Fibroblast of skin of left quadriceps (primary cell): ENCODE results near the gene GHR.
"Not testable (repeated sequence)": the region's sequence is repeated elsewhere in the genome, so short reads cannot be mapped to it uniquely, and the experiment has no call there.

Experiments
- DNase-seq, 2 experiments: peaks; one replicate each; pipeline ENCODE4 v3.0.0-alpha.2; 2013; ENCODE audit warnings: low read depth in 2 of 2

The GHR gene

DNA sequence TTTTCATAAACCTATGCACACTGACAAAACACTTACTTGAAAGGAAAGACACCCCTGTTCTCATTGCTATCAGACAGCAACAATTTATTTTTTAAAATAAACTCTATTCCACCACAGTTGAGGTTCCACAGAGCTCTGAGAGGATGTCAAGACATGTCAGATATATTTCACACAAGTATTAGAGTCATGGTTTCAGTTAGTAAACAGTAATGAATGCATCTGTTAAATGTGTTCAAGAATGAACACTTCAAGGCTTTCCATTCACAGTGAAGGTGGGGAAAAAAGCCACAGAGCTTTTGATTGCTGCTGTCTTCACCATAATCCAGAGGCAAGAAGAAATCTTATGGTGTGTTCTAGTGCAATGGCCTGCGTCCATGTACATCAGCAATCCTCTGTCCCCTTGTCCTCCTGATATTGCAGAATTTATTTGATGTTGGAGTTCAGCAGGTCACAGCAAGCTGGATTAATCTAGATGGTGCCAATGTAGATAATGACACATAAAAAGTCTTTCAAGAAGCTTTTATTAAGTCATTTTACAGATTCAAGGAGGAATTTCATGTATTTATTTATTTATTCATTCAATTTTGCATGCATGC, 146.8 kb downstream of the GHR start:
- DNase-seq = no peak

DNA sequence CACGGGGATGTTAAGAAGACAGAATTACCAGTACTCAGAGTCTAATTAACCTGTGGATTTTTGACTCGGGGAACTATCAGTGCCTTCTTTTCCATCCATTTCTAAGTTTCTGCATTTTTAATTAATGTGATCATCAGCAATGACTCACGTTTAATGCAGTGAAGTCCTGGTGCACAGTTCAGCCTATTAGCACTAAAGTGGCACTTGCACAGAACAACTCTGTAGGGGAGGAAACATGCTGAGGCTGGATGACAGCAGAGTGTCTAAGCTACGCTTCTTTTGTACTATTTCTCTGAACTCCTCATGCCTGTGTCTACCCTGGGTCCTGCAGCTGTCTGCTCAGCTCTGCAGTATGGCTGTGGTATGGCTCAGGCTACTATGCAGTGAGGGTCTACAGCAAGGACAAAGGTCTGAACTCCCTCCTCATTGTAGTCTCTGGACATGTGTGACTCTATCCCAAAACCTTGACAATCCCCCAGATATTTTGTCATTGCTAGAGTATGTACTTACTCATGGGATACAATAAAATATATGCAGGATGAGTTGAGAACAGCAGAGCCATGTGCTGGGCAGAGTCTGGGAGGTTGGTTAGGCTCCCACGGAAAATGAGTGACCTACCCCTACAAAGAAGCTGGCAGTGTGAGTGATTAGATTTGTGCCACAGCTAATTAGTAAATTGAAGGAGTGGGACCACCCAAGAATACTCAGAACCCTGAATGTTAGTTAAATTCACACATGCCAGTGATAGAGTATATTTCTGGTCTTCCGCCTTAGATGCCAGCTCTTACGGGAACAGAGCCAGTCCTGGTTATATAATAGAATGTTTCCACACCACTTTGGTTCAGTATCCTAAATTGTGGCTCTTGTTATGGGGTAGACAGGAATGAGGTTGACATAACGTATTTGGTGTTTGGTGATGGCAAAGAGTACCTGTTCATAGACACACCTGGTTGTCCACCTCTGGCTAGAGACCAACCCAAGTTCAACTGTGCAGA, 148.0 kb downstream of the GHR start:
- no peak for DNase-seq

DNA sequence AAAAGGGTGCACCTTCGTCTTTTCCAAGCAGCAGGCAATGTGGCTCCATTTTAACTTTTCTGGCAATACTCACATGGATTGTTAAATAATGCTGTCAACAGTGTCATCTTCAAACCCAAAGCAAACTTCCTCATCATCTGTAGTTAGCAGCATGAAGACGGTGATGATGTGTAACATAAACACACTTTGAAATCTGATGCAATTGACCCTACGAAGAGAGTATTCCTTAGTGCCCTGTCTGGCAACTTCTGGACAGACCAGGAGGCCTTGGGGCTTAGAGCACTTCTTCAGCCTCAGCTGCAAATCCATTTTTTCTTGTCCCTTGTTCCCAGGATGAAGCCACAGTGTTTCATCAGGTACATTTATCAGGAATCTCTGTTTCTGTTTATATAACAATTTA, 149.1 kb downstream of the GHR start:
- DNase-seq = no peak

DNA sequence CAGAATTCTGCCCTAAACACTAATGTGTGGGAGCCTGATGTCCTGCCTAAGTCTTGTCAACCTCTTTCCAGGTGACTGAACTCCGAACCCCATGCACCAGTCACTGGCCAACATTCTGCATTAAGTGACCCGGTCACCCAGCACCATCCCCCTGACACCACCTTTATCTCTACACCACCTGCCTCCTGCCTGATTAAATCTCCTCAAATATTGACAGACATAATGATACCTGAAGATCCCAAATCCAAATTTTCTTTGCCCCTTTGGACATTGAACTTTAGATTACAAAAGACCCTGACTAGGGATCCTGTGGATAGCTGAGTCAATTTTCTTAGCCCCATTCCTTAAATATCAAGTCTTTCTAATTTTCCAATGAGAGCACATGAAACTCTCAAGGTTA, 150.1 kb downstream of the GHR start:
- DNase-seq = no peak

DNA sequence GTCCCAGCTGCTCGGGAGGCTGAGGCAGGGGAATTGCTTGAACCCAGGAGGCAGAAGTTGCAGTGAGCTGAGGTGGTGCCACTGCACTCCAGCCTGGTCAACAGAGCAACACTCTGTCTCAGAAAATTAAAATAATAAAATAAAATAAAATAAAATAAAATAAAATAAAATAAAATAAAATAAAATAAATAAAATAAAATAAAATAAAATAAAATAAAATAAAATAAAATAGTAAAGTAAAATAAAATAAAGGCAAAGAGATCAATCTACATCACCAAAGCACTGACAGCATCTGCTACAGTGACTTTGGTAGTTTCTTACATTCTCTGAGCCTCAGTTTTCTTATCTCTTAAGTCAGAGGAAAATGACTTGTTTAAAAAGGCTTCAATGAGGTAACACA, 152.7 kb downstream of the GHR start:
- DNase-seq = not testable (repeated sequence)

DNA sequence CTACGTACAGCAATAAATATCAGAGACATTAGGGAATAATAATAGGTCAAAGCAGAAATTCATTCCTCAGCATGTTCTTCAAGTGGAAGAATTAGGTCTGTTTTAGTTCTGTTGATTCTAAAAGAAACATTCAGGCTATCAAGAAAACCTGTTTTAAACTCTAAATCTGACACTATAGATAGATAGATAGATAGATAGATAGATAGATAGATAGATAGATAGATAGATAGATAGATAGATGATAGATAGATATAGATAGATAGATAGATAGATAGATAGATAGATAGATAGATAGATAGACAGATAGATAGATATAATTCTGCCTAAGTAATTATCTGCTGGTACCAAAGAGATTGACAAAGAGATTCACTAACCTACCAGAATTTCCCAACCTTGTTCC, 155.7 kb downstream of the GHR start:
- not testable (repeated sequence) for DNase-seq

DNA sequence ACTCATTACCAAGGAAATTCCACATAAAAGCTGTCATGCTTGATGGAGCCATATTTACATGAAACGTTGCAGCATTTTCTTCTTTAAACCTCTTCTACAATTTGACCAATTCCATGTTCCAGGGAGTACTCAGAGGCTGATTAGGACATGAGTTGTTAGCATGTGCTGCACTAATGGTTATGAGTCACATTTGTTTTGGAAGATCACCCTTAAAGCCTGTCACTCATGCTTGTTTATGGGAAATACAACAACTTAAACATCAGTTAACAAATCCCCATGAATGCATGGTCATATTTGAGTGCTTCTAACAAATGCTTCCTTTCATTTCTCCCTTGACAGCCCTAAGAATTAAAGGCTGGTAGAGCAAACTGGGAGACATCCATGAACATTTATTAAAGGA, 156.1 kb downstream of the GHR start:
- no peak for DNase-seq

DNA sequence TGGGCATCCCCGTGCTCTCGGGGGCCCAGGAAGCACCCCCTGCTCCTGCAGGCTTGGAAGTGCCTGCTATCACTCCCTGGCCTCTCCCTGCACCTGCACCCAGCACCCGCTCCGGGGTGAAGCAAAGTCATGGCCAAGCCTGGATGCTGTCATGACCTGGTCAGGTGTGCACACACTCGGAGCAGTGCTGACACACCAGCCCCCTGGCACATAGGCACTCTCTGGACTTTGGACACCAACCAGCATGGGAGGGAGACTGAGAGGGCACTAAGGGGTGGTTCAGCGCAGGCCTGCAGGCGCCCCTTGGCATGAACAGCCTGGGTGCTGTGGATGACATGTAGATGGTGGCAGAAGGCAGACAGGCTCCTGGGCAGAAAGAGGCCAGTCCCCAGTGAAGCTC, 158.6 kb downstream of the GHR start:
- DNase-seq = no peak

DNA sequence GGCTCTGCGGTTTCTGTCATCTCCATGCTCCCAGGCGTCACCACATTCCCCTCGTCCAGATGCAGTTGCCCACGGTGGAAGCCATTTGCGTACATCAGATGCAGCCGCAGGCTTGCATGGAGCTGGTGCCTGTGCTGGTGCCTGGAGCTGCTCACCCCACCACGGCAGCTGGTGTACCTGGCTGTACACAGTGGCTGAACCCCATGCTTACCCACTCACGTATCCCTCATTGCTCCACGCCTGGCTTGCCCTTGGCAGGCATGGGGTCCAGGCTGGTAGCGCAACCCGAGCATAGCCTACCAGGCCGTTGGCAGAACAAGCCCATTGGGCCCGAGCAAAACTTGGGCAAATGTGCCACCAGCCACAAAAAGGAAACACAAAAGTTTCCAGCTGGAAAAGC, 159.5 kb downstream of the GHR start:
- no peak for DNase-seq

DNA sequence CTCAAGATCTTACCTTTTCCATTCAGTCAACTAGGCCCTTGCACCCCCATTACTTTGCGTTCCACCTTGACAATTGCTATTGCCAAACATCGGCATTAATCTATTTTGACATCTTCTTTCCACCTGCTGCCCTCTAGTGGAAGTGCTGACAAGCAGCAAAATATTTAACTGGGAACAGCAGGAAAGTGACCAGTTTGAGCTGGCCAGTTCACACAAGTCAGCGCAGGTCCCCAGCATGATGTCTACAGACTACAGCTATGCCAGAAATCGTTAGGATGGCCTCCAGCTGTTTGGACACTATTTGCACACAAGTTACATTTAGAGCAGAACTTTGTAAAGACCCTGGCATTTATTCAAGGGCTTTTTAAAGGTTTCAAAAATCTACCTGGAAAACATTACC, 160.1 kb downstream of the GHR start:
- no peak for DNase-seq

DNA sequence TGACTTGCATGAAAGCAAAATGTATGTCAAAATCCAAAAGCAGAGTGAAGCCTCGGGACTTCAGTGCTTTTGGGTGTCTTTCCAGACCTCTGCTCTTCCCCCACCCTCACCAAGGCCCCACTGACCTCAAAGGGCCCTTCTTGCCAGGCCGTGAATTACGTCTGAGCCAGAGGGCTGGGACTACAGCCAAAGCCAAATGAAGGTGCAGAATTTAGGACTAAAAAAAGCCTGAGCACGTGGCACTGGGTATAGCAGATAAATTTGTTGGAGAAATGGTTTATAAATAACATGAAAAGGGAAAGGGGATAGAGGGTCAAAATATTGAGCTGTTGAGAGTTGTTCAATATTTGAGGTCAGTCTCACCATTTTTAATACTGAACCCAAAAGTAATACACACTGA, 163.4 kb downstream of the GHR start:
- no peak for DNase-seq

DNA sequence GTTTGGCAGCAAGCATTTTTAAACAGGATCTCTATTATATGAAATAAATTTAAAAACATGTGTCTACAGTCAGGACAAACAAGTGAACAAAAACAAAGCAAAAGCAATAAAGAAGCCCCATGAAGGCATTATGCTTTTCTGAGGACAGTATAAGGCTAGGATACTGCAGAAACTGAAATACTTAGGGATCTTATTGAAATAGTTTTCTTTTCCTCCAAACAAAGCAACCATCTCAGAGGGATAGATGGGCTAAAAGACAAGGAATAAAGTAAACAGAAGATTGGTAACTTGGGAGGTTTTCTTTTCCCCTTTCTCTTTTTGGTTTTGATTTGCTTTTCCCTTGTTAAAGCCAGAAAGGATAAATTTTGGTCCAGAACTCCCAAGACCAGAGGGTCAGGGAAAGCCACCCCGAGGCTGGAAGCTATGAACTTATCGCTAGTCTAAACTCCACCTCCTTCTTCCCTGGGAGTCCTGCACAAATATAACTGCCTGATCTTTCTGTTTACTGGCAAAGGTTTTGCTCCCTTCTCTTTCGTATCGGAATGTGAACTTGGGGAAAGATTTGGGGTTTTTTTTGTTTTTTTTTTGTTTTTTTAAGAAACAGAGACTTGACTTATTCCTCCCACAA, 164.0 kb downstream of the GHR start:
- no peak for DNase-seq

DNA sequence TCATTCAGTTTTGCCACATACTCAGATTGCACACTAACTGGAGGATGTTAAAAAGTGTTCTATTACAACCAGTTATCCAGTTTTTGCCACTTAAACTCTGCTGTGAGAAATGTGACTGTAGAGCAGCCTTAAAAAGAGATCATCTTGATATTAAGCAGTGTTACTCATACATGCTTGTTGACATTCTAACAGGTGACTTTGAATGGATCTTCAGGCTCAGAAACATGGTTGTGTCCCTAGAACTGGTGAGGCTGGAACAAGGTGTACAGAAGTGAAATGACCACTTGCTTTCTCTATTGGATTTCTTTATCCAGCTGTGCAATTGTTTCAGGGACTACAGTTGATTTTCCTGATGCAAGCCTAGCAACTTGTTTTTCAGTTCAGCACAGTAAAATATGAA, 167.3 kb downstream of the GHR start:
- no peak for DNase-seq

DNA sequence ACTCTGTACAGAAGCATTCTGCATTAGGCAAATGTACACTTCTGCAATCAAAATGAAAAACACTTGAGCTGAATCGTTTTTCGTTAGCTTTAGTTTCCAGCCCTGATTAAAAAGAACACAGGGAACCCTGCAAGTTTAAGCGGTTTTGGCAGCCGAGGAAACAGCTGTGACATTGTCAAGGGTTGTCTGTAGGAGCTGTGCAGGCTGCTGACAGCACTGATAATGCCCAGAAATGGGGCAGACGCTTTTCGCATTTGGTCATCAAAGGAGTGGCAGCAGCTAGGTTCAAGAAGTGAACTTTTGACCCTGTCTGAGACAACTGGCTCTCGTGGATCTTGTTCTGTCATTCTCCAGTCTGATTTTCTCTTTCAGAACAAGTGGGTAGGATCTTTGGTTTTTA, 167.8 kb downstream of the GHR start:
- DNase-seq = no peak

DNA sequence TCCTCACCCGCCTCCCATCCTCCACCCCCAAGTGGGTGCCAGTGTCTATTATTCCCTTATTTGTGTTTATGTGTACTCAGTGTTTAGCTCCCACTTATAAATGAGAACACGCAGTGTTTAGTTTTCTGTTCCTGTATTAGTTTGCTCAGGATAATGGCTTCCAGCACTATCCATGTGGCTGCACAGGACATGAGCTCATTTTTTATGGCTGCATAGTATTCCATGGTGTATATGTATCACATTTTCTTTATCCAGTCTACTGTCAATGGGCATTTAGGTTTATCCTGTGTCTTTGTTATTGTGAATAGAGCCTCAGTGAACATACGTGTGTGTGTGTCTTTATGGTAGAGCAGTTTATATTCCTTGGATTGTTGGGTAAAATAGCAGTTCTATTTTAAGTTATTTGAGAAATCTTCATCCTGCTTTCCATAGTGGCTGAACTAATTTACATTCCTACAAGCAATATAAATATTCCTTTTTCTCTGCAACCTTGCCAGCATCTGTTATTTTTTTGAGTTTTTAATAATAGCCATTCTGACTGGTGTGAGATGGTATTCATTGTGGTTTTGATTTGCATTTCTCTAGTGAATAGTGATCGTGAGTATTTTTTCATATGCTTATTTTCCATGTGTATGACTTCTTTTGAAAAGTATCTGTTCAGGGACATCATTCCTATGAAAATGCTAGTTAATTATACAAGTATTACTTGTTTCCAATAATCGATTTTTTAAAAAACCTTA, 169.3 kb downstream of the GHR start:
- no peak for DNase-seq

DNA sequence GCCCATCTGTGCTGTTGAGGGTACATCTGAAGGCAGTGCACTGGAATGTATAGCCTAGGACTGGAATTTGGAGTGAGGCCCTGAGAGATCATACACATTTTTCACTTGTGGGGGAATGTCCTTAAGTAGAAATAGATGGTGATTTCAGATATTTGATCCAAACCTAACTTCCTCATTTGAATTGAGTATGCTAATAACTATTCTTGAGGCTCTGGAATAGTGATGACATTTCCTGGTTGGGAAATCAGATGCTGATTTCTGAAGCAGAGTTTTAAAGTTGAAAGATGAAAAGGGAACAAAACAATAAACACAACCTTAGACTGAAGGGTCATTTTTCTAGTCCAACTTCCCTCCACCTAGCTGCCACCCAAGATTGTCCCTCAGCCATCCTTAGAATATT, 170.4 kb downstream of the GHR start:
- no peak for DNase-seq

DNA sequence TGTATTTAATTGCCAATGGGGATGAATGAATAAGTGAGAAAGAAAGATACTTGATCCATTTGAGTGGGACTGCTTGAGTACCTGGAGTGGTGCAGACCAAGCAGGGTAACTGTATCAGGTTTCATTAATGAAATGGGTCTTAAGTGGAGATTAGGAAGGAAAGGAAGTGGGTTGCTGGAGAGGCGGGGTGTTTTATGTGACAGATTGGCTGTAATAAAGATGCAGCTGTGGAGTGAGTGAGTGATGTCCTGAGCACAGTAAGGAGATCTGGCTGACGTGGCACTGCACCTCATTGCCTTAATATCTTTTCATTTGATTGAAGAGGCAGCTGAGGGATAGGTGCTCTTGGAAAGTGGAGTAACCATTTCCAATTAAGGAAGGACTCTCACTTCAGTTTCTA, 172.4 kb downstream of the GHR start:
- DNase-seq = no peak

DNA sequence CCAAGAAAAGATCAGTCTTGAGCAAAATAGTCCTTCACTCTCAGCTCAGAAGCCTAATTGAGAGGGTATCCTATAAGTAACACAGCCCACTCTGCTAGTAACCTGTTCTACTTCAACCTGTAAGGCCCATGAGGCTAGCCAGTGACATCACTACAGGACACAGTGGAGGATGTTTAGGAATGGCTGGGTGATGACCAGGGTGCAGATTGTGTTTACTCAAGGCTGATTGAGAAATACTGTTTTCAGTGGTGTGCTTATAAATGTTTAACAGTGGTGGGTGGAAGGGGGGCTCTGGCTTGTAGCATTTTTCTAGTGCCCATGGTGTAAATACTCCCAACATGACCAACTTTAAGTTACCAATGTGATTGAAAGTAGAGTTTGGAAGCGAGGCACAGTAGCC, 173.6 kb downstream of the GHR start:
- DNase-seq = no peak

DNA sequence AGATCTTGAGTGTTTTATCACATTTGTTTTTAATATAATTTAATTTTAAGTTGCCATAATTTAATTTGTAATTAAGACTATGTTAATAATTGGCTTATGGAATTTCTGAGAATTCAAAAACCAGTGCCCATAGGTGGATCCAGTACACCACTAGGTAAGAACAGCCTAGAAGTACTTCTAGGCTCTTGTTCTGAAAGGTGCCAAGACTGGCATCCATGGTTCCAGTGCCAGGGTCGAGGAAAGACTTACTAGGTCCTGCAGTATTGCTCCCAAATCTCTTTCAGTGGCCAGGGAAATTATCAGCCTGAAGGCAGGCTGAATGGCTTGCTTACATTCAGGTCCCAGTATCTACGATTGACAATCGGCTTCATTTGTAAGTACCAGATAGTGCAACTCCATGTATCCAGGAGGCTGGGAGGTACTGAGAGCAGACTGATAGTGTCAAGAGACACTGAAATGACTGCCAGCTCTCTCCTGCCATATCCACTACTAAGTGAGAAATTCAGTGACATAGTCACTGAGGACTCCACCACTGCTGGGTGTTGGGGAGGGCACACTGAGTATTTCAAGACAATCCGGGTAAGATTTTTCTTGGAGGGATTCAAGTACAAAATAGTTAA, 174.2 kb downstream of the GHR start:
- no peak for DNase-seq

DNA sequence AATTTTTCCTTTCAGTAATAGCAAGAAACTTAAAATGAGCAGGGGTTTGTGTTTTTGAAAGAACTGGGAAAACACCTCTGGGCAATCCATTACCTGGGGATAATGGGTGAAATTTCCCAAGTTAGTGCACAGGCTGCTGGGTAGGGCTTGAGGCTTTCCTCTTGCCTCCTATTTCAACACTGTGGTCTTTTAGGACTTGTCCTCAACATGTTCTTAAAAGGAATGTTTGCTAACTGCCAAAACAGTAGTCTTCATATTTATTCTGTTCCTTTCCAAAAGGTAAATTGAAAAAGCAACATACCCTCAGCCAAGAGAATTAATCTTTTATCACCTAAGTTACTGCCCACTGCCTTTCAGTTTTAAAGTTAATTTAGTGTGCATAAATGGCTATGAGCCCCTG, 175.1 kb downstream of the GHR start:
- DNase-seq = no peak

DNA sequence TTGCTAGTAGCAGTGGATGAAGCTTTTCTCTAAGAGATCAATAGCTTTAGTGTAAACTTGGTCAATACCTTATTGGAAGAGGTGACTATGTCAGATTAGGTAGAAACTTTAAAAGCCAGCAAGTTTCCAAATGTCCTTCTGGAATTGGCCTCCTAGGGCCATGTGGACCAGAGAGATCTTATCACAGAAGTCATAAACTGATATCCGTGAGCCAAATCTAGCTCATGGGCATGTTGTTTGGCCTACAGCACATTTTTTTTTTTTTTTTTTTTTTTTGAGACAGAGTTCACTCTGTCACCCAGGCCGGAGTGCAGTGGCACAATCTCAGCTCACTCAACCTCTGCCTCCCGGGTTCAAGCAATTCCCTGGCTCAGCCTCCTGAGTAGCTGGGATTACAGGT, 175.9 kb downstream of the GHR start:
- DNase-seq = no peak

DNA sequence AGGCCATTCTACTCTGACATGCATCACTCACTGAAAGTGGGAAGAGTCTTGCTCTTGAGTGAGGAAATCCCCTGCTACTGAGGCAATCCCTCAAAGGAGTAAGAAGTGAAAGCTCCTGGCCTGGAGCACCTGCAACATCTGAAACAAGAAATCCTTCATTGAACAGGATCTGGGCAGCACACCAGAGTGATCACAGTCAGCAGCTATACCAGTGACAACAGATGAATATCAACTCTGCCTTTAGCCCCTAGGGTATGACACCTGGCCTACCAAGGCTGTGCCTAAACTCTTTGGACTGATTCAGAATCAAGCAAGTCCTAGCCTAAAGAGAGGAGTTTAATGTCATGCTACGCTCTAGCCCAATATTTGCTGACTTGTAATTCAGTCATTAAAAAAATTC, 177.2 kb downstream of the GHR start:
- no peak for DNase-seq
